Measurements from ENCODE around the gene HSP90B1. TPM values are rescaled to one million over a fixed set of nuclear protein-coding genes. Genes with fewer than 3 reads are reported as not detected.

The HSP90B1 gene
- total and polyA plus RNA-seq, 2 of the 13 experiments (the other 11 are each of a cell fraction or from before 2014, with no cell fraction given) = 800 to 954 TPM

- TF ChIP-seq USF2 (IDR thresholded peaks at IDR 0.05; ENCODE audit: low read depth, low read length) (no peak), USF2 (CRISPR knock-in tag; IDR thresholded peaks at IDR 0.05; ENCODE audit: borderline replicate concordance) (no peak), BCL3 (CRISPR knock-in tag; IDR thresholded peaks at IDR 0.05) (no peak), POLR2G (IDR thresholded peaks at IDR 0.05; ENCODE audit: low read depth, low read length) (0 out of 2 replicates have a peak, but pooled peaks have one; percentile 2), ZNF614 (CRISPR knock-in tag; IDR thresholded peaks at IDR 0.05; ENCODE audit: borderline replicate concordance) (no peak)
- TF ChIP-seq, protein P1, sequence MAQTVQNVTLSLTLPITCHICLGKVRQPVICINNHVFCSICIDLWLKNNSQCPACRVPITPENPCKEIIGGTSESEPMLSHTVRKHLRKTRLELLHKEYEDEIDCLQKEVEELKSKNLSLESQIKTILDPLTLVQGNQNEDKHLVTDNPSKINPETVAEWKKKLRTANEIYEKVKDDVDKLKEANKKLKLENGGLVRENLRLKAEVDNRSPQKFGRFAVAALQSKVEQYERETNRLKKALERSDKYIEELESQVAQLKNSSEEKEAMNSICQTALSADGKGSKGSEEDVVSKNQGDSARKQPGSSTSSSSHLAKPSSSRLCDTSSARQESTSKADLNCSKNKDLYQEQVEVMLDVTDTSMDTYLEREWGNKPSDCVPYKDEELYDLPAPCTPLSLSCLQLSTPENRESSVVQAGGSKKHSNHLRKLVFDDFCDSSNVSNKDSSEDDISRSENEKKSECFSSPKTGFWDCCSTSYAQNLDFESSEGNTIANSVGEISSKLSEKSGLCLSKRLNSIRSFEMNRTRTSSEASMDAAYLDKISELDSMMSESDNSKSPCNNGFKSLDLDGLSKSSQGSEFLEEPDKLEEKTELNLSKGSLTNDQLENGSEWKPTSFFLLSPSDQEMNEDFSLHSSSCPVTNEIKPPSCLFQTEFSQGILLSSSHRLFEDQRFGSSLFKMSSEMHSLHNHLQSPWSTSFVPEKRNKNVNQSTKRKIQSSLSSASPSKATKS (CRISPR knock-in tag; IDR thresholded peaks at IDR 0.05) = no peak
Observed at GRCh38 chr12:103947871-103948555, 17.8 kb downstream of the HSP90B1 start (continued).
